GM18868 (cell line): ENCODE measurements around the gene UBR3.

ENCODE experiments used
- ATAC-seq: cut with Tn5 transposase; IDR thresholded peaks from one replicate; pipeline ENCODE4 v1.9.1; 2021; ENCODE audit warnings: mild to moderate bottlenecking, moderate library complexity; ENCODE audit not compliant: unreplicated experiment

The UBR3 gene

DNA sequence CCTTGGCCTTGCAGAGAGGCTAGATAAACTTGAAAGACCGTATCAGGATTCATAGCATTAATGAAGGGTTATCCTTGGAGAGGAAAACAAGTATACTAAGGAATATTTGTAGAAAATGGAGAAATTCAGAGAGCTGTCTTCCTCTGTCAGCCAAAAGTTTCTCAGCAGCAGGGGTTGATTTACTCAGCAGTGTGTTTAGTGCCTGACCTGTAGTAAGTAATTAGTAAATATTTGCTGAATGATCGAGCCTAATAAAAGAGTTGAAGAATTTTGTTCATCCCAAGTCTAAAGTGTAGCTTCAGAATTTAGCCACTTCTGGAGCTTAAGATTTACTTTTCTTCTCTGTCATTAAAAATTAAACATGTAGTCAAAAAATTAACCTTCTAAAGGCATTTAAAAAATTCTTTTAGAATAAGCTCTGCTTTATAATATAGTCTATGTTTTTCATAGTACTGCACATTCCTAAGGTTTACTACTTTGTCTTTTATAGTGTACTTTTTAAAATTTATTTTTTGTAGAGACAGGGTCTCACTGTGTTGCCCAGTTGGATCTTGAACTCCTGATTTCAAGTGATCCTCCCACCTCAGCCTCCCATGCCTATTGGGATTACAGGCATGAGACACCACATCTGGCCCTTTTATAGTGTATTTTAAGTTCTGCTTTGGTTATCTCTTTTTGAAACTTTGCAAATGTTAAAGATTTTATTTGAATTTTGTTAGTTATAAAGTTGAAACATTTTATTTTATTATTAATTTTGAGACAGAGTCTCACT, 212.3 kb downstream of the UBR3 start:
- no peak for ATAC-seq

GRCh38 chr2:170044751-170045478, 217.7 kb downstream of the UBR3 start:
- ATAC-seq = no peak

DNA sequence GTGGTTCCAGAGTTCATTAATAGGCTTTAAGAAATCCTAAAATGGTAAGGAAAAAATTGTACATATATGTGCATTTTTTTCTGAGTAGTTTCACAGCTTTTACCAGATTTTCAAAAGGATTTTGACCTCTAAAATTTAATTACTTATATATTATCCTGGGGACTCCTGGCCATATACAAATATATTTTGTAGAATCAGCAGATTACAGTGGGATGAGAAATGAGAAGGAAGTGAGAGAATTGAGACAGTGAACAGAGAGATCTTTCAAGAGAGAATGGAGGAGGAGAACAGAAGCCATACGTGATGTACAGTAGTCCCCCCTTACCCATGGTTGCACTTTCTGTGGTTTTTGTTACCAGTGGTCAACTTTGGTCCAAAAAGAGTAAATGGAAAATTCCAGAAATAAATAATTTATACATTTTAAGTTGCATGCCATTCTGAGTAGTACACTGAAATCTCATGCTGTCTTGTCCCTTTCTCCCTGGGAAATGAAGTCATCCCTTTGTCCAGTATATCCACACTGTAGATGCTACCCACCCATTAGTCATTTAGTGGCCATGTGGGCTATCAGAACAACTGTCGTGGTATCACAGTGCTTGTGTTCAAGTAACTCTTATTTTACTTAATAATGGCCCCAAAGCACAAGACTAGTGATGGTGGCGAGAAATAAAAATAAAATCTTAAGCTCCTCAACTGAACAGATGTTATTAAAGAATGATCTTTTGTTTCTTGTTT, 220.2 kb downstream of the UBR3 start:
- no peak for ATAC-seq

GRCh38 chr2:170052151-170052550, 224.9 kb downstream of the UBR3 start:
- no peak for ATAC-seq

DNA sequence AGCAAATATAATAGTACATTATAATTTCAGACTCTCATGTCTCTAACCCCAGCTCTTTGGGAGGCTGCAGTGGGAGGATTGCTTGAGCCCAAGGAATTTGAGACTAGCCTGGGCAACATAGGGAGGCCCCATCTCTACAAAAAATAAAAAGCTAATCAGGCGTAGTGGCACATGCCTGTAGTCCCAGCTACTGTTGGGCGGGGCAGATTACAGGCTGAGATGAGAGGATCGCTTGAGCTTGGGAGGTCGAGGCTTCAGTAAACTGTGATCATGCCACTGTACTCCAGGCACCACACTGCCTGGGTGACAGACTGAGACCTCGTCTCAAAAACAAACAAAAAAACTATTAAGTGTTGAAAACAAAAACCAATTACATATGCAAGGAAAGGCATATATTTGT, 227.7 kb downstream of the UBR3 start:
- ATAC-seq = no peak

- ATAC-seq = no peak
Observed at GRCh38 chr2:170056900-170057299, 229.6 kb downstream of the UBR3 start.

- ATAC-seq = no peak
Observed at GRCh38 chr2:170063456-170064235, 236.4 kb downstream of the UBR3 start.

DNA sequence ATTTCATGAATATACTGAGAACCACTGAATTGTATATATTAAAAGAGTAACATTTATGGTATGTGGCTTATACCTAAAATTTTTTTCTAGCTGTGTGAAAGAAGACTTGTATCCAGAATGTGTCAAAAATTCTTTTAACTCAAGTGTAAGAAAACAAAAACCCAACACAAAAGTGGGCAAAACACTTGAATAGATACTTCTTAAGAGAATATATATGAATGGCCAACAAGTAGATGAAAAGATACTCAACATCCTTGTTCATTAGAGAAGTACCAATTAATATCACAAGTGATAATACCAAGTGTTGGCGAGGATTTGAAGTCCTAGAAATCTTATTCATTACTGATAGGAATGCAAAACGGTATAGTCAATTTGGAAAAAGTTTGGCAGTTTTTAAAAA, 243.5 kb downstream of the UBR3 start:
- ATAC-seq = no peak

DNA sequence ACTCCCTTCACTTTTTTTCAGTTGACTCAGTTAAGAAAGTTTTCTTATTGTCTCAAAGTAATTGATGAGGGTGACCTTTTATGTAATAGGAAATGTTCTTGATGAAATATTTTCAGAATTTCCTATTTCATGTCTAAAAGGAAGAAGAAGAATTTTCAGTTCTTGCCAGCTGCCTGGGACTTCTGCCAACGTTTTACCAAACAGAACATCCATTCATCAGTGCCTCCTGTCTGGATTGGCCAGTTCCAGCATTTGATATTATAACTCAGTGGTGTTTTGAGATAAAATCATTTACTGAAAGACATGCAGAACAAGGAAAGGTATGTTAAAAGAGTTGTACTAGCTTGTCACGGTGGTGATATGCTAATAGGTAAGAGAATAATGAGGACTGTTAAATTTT, 246.0 kb downstream of the UBR3 start:
- ATAC-seq = no peak

- no peak for ATAC-seq
Observed at GRCh38 chr2:170076189-170076588, 248.9 kb downstream of the UBR3 start.

- no peak for ATAC-seq
Observed at GRCh38 chr2:170077830-170078569, 250.7 kb downstream of the UBR3 start.

DNA sequence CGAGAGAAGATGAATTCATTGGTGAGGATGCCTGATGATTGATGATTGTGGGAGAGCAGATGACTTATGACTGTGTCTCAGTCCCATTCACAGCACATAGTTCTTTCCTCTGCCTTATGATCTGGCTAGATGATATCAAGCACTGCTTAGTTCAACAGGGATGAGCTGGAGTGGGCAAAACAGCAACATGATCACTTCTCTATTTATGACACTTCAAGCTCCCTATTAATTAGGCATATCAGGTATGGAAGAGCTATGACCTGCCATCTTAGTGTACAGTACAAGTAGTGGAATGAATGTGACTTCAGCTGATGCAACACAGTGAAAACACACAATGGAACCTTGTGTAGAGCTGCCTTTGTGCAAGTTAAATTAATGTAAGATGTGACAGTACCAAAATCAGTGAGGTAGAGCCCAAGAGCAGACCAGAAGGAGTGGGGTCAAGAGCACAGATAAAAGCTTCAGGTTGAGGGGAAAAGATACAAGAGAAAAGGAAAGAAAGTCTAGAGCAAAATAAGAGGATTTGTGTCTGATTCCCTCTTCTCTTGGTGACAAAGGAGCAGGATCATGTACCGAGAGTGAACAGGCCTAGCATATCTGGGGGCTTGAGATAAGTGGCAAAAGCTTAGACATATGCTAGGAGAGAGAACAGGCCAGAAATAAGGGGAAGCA, 257.7 kb downstream of the UBR3 start:
- no peak for ATAC-seq

- no peak for ATAC-seq
Observed at GRCh38 chr2:170086117-170086688, 258.9 kb downstream of the UBR3 start.

- ATAC-seq = no peak
Observed at GRCh38 chr2:170086751-170087412, 259.6 kb downstream of the UBR3 start.

DNA sequence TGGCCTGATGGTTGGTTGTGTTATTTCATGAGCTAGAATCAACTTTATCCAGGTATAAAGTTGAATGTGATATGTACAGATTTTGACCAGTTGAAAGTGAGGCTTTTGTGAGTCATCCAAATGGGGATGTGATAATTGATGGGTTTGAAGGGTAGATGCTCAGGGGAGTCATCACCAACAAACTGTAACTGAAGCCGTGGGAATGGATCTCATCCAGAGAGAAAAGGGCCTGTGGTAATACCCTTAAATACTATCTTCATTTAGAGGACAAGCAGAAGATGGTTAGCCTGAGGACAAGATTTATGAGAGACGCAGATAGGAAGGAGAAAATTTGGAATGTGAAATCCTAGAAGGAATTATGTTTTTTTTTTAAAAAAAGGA, 260.1 kb downstream of the UBR3 start:
- ATAC-seq = no peak

- ATAC-seq = no peak
Observed at GRCh38 chr2:170088776-170089175, 261.5 kb downstream of the UBR3 start.

- no peak for ATAC-seq
Observed at GRCh38 chr2:170090229-170090628, 263.0 kb downstream of the UBR3 start.

DNA sequence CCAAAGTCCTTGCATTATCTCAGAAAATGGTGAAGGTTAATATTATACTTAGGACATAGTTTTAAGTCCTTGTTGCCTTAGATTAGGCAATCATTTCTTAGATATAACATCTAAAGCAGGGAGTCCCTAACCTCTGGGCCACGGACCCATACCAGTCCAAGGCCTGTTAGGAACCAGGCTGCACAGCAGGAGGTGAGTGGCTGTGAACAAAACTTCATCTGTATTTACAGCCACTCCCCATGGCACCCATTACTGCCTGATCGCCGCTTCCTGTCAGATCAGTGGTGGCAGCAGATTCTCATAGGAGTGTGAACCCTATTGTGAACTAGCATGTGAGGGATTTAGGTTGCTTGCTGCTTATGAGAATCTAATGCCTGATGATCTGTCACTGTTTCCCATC, 264.2 kb downstream of the UBR3 start:
- no peak for ATAC-seq
